Stimulated activated CD8-positive, alpha-beta memory T cell treated with anti-CD3 and anti-CD28 coated beads, Interleukin-15, amount 100 ng/mL, for 4 hours (primary cell): ENCODE results near the gene FASTKD2.

Experiments
- DNase-seq, 2 donors: peaks; one replicate each; pipeline ENCODE4 v3.0.0-alpha.2; 2020; ENCODE audit warnings: low read depth in 2 of 2

Gene FASTKD2

DNA sequence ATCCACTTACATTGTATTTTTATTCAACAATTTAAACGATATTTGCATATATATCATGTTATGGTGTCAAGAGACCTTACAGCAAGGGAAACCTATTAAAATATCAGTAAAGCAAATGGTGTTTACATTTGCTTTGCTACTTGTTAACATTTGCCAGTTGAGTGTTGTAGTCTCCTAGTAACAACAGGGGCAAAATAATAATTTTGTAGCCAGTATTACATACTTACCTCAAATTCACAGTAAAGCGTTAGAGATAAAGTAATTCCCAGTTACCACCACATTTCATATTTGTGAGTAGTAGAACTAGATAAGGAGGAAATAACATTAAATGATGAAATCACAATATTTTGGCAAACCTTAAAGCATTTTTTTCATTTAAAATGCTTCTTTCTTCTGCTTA is 71.3 kb downstream of the FASTKD2 start:
- no peak for DNase-seq

DNA sequence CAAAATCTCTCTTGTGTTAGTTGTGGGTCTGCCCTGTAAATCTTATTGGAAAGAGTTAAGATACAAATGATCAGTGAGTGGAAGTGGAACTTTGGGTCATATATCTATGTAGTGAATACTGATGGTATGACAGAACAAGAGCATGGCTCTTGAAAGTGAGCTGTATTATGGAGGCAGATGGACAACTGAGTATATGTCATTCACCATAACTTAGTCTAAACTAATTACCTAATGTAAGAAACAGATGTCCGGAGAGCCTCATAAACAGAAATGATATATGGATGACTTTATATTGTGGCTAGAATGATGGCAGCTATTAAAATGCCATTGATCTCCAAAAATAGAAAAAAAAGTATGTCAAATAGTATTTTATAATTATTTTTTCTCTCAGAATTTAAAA is 72.4 kb downstream of the FASTKD2 start:
- no peak for DNase-seq

DNA sequence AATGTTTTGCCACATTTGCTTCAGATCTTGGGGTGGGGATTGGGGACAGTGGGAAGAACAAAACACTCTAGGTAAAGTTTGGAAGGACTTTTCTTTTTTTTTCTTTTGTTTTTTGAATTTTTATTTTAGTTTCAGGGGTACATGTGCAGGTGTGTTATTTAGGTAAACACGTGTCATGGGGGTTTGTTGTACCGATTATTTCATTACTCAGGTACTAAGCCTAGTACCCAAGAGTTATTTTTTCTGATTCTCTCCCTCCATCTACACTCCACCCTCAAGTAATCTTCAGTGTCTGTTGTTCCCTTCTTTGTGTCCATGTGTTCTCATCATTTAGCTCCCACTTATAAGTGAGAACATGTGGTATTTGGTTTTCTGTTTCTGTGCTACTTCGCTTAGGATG is 73.3 kb downstream of the FASTKD2 start:
- DNase-seq = no peak

DNA sequence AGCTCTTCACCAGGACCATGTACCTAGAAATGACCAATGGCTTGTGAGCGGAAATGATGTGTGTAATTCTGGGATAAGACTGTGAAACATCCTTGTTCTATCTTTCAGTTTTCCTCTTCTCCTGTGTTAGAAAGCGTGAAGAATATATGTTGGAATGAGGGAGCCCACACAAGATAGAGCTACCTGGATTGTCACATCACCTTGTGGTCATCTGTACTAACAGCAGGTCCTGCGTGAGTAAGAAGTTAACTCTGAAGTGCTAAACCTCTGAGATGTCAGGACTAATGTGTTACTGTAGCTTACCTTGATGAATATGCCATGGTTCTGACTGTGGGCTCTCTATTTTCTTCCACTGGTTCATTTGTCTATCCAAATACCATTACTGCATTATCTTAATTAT is 75.6 kb downstream of the FASTKD2 start:
- no peak for DNase-seq
